Stimulated activated CD4-positive, alpha-beta T cell treated with anti-CD3 and anti-CD28 coated beads, Interleukin-12 subunit alpha, Interleukin-12 subunit beta, amount 100 ng/mL, for 24 hours (primary cell): ENCODE results near the gene IL10RB.
"Not testable (repeated sequence)": the region's sequence is repeated elsewhere in the genome, so short reads cannot be mapped to it uniquely, and the experiment has no call there.

ENCODE experiments used
- DNase-seq, 2 experiments: peaks; one replicate each; pipeline ENCODE4 v3.0.0-alpha.2; 2020; ENCODE audit warnings: low read depth in 2 of 2

Gene IL10RB

DNA sequence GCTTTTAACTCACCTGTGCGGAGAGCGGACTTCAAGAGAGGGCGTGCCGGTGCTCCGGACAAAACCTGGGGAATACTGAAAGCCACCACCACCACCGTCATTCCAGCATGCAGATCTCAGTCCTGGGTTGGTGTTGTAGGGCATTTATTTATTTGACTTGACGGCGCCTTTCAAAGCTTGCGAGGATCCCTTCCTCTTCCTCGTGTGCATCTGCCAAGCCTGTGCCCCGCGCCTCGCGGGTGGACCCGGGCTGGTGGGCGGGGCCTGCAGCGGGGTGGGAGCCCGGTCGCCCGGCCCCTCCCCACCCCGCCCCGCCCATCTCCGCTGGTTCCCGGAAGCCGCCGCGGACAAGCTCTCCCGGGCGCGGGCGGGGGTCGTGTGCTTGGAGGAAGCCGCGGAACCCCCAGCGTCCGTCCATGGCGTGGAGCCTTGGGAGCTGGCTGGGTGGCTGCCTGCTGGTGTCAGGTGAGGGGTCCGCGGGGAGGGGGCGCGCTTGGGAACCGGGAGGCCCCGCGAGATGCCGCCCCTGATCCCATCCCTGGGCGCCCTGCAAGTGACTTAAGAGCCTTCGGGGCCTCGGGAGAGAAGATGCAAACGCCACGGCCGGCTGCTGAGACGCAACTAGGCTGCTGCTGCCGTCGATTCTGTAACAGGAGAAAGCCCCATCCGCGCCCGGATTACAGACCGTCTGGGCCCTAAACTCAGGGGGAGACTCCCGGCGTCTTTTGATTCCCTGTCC, at the start of gene IL10RB:
TSS of gene IL10RB (plus strand) at position 318 of the 739 bp plus-strand sequence. CDS start at position 417, 99 bp downstream.
- DNase-seq: peak; percentile 41 to 67

DNA sequence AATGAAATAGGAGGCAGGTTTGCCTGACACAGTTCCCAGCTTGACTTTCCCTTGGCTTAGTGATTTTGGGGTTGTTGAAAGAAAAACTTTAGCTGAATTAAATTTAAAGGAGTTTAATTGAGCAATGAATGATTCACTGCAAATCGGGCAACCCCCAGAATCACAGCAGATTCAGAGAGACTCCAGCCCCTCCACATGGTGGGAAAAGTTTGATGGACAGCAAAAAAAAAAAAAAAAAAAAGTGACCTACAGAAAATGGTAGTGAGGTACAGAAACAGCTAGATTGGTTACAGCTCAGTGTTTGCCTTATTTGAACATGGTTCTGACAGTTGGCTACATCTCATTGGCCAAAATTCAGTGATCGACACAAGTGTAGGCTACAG, 49.0 kb upstream of the IL10RB start:
- DNase-seq: no peak

GRCh38 chr21:33219300-33219699, 46.9 kb upstream of the IL10RB start:
- no peak for DNase-seq

- no peak for DNase-seq
These were observed 46.2 kb upstream of the IL10RB start for GRCh38 chr21:33219954-33220353.

- DNase-seq: not testable (repeated sequence)
These were observed 40.8 kb upstream of the IL10RB start for GRCh38 chr21:33225376-33225775.

- DNase-seq: no peak
These were observed 37.7 kb upstream of the IL10RB start for GRCh38 chr21:33228455-33228854.

GRCh38 chr21:33229099-33229783, 36.9 kb upstream of the IL10RB start:
- no peak for DNase-seq

DNA sequence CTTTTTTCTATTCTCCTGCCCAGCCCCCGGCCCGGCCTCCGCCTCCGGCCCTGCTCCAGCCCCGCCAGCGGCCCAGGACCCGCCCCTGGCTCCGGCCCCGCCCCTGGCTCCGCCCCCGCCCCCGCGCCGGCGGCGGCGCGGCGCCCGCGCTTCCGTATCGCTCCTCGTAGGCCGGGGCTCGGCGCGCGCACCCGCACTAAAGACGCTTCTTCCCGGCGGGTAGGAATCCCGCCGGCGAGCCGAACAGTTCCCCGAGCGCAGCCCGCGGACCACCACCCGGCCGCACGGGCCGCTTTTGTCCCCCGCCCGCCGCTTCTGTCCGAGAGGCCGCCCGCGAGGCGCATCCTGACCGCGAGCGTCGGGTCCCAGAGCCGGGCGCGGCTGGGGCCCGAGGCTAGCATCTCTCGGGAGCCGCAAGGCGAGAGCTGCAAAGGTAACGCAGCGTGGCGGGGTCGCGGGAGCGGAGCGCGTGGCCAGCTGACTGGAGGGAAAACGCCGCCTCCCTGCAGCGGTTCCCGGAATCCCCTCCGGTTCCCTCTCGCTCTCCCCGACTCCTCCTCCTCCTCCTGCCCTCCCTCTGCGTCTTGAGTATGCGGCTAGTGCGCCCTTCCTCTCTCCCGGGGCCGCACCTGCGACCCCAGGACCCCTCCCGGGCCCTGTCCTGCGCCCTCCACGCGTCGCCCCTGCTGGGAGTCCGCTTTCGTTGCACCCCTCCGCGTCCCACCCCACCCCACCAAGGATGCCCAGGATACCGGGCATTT, 36.2 kb upstream of the IL10RB start, which contains the start of gene IFNAR2:
TSS of gene IFNAR2 (plus strand) at position 155 of the 761 bp plus-strand sequence. CDS start 11,985 bp downstream, outside the sequence.
- peak; percentile 60 to 65 for DNase-seq

GRCh38 chr21:33230545-33231324, 35.4 kb upstream of the IL10RB start:
- no peak for DNase-seq

DNA sequence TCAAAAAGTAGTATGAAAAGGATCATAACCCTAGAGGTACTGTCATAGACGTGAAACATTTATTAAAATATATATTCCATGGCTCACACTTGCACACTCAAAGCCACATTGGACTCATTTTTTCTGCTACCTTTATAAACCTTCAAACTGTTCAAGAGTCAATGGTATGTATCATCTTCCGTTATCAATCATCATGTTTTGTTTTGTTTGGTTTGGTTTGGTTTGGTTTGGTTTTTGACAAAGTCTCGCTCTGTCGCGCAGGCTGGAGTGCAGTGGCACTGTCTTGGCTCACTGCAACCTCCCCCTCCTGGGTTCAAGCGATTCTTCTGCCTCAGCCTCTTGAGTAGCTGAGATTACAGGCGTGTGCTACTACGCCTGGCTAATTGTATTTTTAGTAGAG, 34.6 kb upstream of the IL10RB start:
- DNase-seq: peak in 1 of 2 experiments; percentile 49

- DNase-seq: no peak
These were observed 33.7 kb upstream of the IL10RB start for GRCh38 chr21:33232291-33233034.

GRCh38 chr21:33234635-33235520, 31.3 kb upstream of the IL10RB start:
- no peak for DNase-seq

GRCh38 chr21:33236013-33236686, 30.0 kb upstream of the IL10RB start:
- DNase-seq: no peak

DNA sequence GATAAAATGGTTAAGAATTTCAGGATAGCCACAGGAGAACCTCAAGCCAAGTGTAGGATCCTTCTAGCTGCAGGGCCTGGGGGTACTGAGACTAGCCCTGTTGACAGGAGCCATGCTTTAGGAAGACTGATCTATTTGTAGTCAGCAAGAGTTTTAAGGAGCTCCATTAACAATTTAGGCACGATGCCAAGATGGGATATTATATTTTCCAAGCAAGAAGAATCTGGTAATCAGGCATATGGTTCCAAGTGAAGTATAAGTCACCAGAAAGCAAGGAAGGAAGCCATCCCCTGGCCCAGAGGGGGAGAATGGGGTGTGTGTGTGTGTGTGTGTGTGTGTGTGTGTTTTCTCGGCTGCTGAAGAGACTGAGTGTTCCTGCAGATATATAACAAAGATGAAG, 29.4 kb upstream of the IL10RB start:
- no peak for DNase-seq

DNA sequence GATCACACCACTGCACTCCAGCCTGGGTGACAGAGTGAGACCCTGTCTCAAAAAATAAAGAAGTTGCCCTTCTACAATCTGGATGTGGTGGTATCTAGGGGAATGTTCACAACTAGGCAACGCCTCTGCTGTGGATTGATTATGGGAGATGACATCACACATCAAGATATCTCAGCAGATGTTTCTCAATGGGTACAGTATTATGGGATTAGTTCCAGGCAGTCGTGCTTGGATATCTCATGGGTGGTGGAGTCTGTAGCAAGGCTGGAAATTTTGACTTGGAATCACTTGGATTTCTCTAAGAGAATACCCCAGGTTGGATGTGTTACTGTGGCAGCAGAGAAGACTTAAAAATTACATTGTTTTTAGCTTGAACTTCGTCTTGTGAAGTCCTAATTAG, 28.7 kb upstream of the IL10RB start:
- no peak for DNase-seq

- no peak for DNase-seq
These were observed 28.0 kb upstream of the IL10RB start for GRCh38 chr21:33238146-33238545.

DNA sequence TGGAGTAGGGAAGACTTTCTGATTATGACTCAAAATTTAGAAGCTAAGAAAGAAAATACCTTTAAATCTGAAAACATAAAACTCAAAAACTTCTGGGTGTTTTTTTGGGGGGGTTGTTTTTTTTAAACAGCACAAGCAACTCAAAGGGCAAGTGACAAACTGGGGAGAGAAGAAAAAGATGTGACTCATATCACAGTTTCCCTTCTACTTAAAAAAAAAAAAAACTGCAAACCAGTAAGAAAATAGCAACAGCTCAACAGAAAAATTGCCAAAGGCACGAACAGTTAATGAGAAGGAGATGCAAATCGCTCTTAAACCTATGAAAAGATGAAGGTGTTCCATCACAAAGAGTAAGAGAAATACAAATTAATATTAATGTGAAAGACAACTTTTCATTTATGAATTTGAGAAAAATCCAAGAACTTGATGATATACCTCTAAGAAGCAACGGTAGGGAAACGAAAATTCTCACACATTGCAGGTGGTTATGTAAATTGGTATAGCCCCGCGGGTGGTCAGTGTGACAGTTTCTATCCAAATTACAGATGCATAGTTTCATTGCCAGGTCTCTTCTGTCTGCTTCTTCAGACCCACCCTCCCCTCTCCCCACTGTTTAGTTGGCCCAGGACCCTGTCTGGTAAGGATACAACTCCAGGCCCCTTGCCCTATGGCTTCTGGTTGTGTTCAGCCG, 27.5 kb upstream of the IL10RB start:
- DNase-seq: no peak

GRCh38 chr21:33239559-33240127, 26.5 kb upstream of the IL10RB start:
- not testable (repeated sequence) for DNase-seq
